Glutamatergic neuron (in vitro differentiated cells): ENCODE measurements around the gene MTCL3.
A peak's percentile ranks its signal among the peaks of the same experiment; 100 is the strongest.

Experiments used
- DNase-seq: peaks from one replicate; pipeline ENCODE4 v3.0.0; 2022
- H3K27ac Mint-ChIP-seq: one replicate; pipeline ENCODE4 v1.8.0; 2020; ENCODE audit warnings: mild to moderate bottlenecking, mixed read lengths, inconsistent platforms; ENCODE audit not compliant: unreplicated experiment
- H3K27me3 Mint-ChIP-seq: one replicate; pipeline ENCODE4 v1.8.0; 2020; ENCODE audit warnings: mild to moderate bottlenecking, moderate library complexity, mixed read lengths, inconsistent platforms; ENCODE audit not compliant: unreplicated experiment
- H3K36me3 Mint-ChIP-seq: one replicate; pipeline ENCODE4 v1.8.0; 2020; ENCODE audit warnings: mild to moderate bottlenecking, mixed read lengths, inconsistent platforms; ENCODE audit not compliant: unreplicated experiment
- H3K4me1 Mint-ChIP-seq: one replicate; pipeline ENCODE4 v1.8.0; 2020; ENCODE audit warnings: mild to moderate bottlenecking, low read depth, mixed read lengths, inconsistent platforms; ENCODE audit not compliant: unreplicated experiment
- H3K4me3 Mint-ChIP-seq: one replicate; pipeline ENCODE4 v1.8.0; 2020; ENCODE audit warnings: mild to moderate bottlenecking, mixed read lengths, inconsistent platforms; ENCODE audit not compliant: unreplicated experiment
- H3K9me3 Mint-ChIP-seq: one replicate; pipeline ENCODE4 v1.8.0; 2020; ENCODE audit warnings: mild to moderate bottlenecking, moderate library complexity, mixed read lengths, inconsistent platforms; ENCODE audit not compliant: unreplicated experiment
- CTCF ChIP-seq: fragments of 200-600 bp; sonication (generic); IDR thresholded peaks from one replicate; pipeline ENCODE4 v1.5.0; 2021; ENCODE audit not compliant: partially characterized antibody, unreplicated experiment

MTCL3 gene

GRCh38 chr6:127520066-127520465 lies 931 bp upstream of the MTCL3 start:
- no peak for DNase-seq
- TF ChIP-seq CTCF: no peak
- peaks cover 31% of the 10 kb centered on the region for H3K9me3 Mint-ChIP-seq
- peak overlapping the region; percentile 95 for H3K4me3 Mint-ChIP-seq
- peaks cover 3% of the 10 kb centered on the region for H3K36me3 Mint-ChIP-seq
- peaks cover 26% of the 10 kb centered on the region for H3K27me3 Mint-ChIP-seq
- H3K27ac Mint-ChIP-seq: peak overlapping the region; percentile 100
- peaks cover 10% of the 10 kb centered on the region for H3K4me1 Mint-ChIP-seq

- Mint-ChIP-seq H3K4me1 (peaks cover 10% of the 10 kb centered on the region), H3K9me3 (peaks cover 34% of the 10 kb centered on the region), H3K4me3 (peak overlapping the region; percentile 95), H3K27ac (peak overlapping the region; percentile 100), H3K36me3 (peaks cover 6% of the 10 kb centered on the region), H3K27me3 (peaks cover 29% of the 10 kb centered on the region)
- TF ChIP-seq CTCF: no peak
- DNase-seq: no peak
Observed at GRCh38 chr6:127519469-127519785, 292 bp upstream of the MTCL3 start.

- peaks cover 11% of the 10 kb centered on the region for H3K36me3 Mint-ChIP-seq
- DNase-seq: peak; percentile 50
- peak overlapping the region; percentile 95 for H3K4me3 Mint-ChIP-seq
- TF ChIP-seq CTCF: no peak
- peaks cover 30% of the 10 kb centered on the region for H3K27me3 Mint-ChIP-seq
- peaks cover 40% of the 10 kb centered on the region for H3K9me3 Mint-ChIP-seq
- peaks cover 18% of the 10 kb centered on the region for H3K4me1 Mint-ChIP-seq
- peak overlapping the region; percentile 100 for H3K27ac Mint-ChIP-seq
Observed at GRCh38 chr6:127518191-127518709, 885 bp downstream of the MTCL3 start.

GRCh38 chr6:127517693-127518092 lies 1.4 kb downstream of the MTCL3 start:
- peak overlapping the region; percentile 100 for H3K27ac Mint-ChIP-seq
- DNase-seq: no peak
- peaks cover 30% of the 10 kb centered on the region for H3K27me3 Mint-ChIP-seq
- H3K9me3 Mint-ChIP-seq: peaks cover 40% of the 10 kb centered on the region
- H3K4me1 Mint-ChIP-seq: peaks cover 18% of the 10 kb centered on the region
- no peak for TF ChIP-seq CTCF
- peak overlapping the region; percentile 95 for H3K4me3 Mint-ChIP-seq
- peaks cover 11% of the 10 kb centered on the region for H3K36me3 Mint-ChIP-seq

GRCh38 chr6:127516662-127517273 lies 2.4 kb downstream of the MTCL3 start:
- Mint-ChIP-seq H3K4me1 (peaks cover 19% of the 10 kb centered on the region), H3K4me3 (peak overlapping the region; percentile 95), H3K9me3 (peaks cover 40% of the 10 kb centered on the region), H3K27ac (peak overlapping the region; percentile 98), H3K36me3 (peaks cover 11% of the 10 kb centered on the region), H3K27me3 (peaks cover 30% of the 10 kb centered on the region)
- peak; percentile 78 for TF ChIP-seq CTCF
- DNase-seq: peak; percentile 69
